HFF-Myc (cell line): ENCODE results near the gene MAPK8IP1.
A peak's percentile ranks its signal among the peaks of the same experiment; 100 is the strongest.

Source experiments
- DNase-seq: peaks from one replicate; pipeline ENCODE4 v3.0.0-alpha.2; 2011; ENCODE audit warnings: low read depth; ENCODE audit errors: extremely low read depth
- H3K4me3 ChIP-seq: replicated peaks from 2 replicates; pipeline ENCODE4 v1.5.1; 2011; ENCODE audit warnings: low read depth, mild to moderate bottlenecking, control low read depth, low read length
- TF ChIP-seq, protein P1 (sequence below): IDR thresholded peaks from 2 replicates; pipeline ENCODE4 v1.5.1; 2012; ENCODE audit warnings: mild to moderate bottlenecking, low read depth, low read length, control low read depth; ENCODE audit errors: missing control alignments

Gene MAPK8IP1

DNA sequence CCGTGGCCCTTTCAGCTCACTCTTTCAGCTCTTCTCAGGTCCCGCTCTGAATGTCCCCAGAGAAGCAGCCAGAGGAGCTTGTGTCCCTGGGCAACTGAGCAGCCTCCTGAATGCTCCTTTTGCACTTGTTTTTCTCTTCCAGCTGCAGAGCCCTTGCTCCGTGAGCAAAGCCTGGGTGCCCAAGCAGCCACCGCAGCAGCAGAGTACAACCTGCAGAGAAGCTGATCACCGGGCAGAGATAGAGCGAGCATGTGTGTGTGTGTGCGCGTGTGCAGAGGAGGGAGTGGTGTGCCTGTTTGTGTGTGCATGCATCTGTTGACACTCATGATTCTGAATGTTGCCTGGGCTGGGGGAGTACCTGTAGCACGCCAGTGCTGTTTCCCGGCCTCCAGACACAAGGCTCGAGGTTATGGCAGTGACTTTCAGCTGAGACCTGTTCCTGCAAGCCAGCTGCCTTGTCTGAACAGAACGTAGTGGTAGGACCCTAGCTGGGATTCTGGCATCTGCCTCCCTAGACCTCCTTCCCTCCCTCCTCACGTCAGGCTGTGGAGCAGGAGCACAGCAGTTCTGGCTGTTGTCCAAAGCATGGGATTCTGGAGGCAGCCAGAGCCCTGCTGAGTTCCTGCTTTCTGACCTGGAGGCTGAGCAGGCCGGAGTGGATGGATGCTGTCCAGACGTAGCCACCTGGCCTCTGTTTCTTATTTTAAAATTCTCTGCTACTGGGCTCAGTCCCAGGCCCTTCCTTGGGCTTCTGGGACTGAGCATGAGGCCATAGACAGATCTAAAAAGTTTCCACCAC is 4.5 kb upstream of the MAPK8IP1 start:
- TF ChIP-seq, protein P1, sequence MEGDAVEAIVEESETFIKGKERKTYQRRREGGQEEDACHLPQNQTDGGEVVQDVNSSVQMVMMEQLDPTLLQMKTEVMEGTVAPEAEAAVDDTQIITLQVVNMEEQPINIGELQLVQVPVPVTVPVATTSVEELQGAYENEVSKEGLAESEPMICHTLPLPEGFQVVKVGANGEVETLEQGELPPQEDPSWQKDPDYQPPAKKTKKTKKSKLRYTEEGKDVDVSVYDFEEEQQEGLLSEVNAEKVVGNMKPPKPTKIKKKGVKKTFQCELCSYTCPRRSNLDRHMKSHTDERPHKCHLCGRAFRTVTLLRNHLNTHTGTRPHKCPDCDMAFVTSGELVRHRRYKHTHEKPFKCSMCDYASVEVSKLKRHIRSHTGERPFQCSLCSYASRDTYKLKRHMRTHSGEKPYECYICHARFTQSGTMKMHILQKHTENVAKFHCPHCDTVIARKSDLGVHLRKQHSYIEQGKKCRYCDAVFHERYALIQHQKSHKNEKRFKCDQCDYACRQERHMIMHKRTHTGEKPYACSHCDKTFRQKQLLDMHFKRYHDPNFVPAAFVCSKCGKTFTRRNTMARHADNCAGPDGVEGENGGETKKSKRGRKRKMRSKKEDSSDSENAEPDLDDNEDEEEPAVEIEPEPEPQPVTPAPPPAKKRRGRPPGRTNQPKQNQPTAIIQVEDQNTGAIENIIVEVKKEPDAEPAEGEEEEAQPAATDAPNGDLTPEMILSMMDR, result no peak
- no peak overlapping the region for H3K4me3 ChIP-seq
- DNase-seq, result no peak

DNA sequence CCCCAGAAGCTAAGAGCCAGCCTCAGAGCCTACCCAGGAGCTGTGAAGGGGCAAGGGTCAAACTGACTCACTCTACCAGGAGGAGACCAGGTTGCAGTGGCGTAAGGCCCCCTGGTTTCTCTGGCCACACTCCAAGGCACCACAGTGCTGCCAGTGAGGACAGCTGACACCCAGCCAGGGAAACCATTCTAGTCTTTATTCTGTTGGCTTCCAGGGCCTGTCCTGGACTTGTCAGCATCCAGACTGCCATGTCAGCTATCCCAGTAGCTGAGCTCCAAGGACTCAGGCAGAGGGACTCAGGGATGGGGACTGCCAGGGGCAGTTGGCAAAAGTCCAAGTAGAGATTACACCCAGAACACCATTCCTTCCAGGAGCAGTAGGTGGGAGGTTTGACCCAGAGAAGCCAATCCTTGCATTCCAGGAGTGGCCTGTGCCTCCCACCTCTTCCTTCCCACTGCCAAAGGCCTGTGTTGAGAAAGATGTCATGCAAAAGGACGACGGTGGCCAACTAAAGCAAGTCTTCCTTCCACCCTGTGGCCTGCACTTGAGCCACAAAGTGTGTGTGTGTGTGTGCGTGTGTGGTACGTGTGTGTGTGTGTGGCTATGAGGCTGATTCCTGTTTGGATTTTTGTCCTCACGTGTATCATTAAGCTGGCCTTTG is 3.6 kb upstream of the MAPK8IP1 start:
- TF ChIP-seq, protein P1, result no peak

GRCh38 chr11:45884596-45885185 is 760 bp upstream of the MAPK8IP1 start:
- no peak for DNase-seq
- TF ChIP-seq, protein P1, result no peak
- H3K4me3 ChIP-seq, result no peak overlapping the region

More for the DNA sequence above, 3.6 kb upstream of the MAPK8IP1 start:
- no peak overlapping the region for H3K4me3 ChIP-seq
- DNase-seq, result no peak

DNA sequence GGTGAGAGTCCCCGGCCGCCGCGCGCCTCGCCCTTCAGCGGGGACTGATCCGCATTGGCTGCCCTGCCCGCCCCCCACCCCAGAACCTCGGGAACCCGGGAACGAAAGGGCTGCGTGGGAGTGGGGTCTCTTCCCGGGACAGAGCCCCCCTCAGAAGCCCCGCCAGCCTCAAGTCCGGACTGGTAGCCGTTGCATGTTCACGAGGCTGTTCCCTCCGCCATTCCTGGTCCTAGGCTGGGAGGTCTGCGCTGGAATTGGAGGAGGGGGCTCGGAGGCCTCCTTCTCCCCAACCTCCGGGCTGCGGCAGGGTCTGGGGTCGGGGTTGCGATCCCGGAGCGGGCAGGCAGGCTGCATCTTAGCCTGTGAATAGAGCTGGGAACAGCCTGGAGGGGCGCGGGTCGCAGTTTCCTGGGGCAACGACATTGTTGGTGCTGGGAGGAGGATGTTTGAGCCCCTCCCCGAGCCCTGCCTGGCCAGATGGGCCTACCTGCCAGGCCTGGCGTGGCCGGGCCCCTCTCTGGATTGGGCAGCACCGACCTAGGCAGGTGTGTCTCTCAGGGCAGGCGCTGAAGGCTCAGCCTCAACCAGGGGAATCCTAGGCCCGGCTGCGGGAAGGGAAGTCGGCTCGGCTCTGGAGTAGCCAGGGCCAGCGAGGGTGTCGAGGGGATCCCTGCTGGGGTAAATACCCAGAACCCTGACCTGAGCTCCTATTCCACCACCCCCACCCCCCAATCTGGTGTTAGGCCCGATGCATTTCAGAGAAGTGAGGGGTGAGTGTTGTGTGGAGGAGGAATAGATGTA is 670 bp downstream of the MAPK8IP1 start:
- DNase-seq, result no peak
- TF ChIP-seq, protein P1, result no peak
- peak overlapping the region; percentile 40 for H3K4me3 ChIP-seq

- no peak overlapping the region for H3K4me3 ChIP-seq
- TF ChIP-seq, protein P1, result no peak
- DNase-seq, result no peak
These were observed 1.5 kb downstream of the MAPK8IP1 start for GRCh38 chr11:45886816-45887520.

GRCh38 chr11:45887587-45887986 is 2.1 kb downstream of the MAPK8IP1 start:
- TF ChIP-seq, protein P1, result no peak
- no peak overlapping the region for H3K4me3 ChIP-seq
- no peak for DNase-seq
